ENCODE results near the gene METTL25.

The METTL25 gene

GRCh38 chr12:82510386-82510785 is 152.1 kb downstream of the METTL25 start:
- FAIRE-seq (no peak), DNase-seq (ENCODE audit: insufficient read length, low spot score) (no peak)
- TF ChIP-seq POLR2A (IDR thresholded peaks at IDR 0.05; ENCODE audit: low read depth, low read length) (no peak), TAF1 (IDR thresholded peaks at IDR 0.05; ENCODE audit: low read depth, low read length) (no peak), POLR2AphosphoS5 (IDR thresholded peaks at IDR 0.05; ENCODE audit: low read depth, low read length) (no peak), SPI1 (IDR thresholded peaks at IDR 0.05; ENCODE audit: low read depth, low read length) (no peak), PAX5 (IDR thresholded peaks at IDR 0.05; ENCODE audit: insufficient read depth, low read length, severe bottlenecking) (no peak)

- TF ChIP-seq PAX5 (IDR thresholded peaks at IDR 0.05; ENCODE audit: insufficient read depth, low read length, severe bottlenecking) (no peak), TAF1 (IDR thresholded peaks at IDR 0.05; ENCODE audit: low read depth, low read length) (no peak), POU2F2 (IDR thresholded peaks at IDR 0.05; ENCODE audit: low read depth, low read length) (no peak), POLR2A (IDR thresholded peaks at IDR 0.05; ENCODE audit: low read depth, low read length) (no peak), SPI1 (IDR thresholded peaks at IDR 0.05; ENCODE audit: low read depth, low read length) (no peak), POLR2AphosphoS5 (IDR thresholded peaks at IDR 0.05; ENCODE audit: low read depth, low read length) (no peak)
- FAIRE-seq: no peak
- DNase-seq (ENCODE audit: insufficient read length, low spot score): no peak
Measured at GRCh38 chr12:82514880-82515279, 156.6 kb downstream of the METTL25 start.

DNA sequence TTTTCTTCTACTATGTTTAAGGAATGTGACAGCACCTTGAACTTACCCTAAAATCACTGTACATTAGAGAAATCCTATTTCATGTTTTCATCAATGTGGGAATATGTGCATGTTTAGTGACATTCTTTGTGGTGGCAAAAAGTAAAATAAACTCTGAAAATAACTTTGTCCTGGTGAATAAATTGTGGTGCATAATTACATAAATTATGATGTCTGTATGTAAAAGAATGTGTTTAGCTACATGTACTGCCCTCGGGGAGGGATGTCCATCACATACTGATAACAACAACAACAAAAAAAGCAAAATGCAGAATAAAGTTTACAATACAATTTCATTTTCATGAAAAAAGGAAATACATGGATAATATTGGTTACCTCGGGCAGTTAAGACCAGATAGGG is 157.3 kb downstream of the METTL25 start:
- TF ChIP-seq POLR2A (IDR thresholded peaks at IDR 0.05; ENCODE audit: low read depth, low read length): no peak
- TF ChIP-seq POU2F2 (IDR thresholded peaks at IDR 0.05; ENCODE audit: low read depth, low read length): no peak
- no peak for TF ChIP-seq PAX5 (IDR thresholded peaks at IDR 0.05; ENCODE audit: insufficient read depth, low read length, severe bottlenecking)
- no peak for TF ChIP-seq POLR2AphosphoS5 (IDR thresholded peaks at IDR 0.05; ENCODE audit: low read depth, low read length)
- no peak for TF ChIP-seq SPI1 (IDR thresholded peaks at IDR 0.05; ENCODE audit: low read depth, low read length)
- no peak for TF ChIP-seq TAF1 (IDR thresholded peaks at IDR 0.05; ENCODE audit: low read depth, low read length)
- FAIRE-seq (no peak), DNase-seq (ENCODE audit: insufficient read length, low spot score) (no peak)

- no peak for TF ChIP-seq SPI1 (IDR thresholded peaks at IDR 0.05; ENCODE audit: low read depth, low read length)
- no peak for TF ChIP-seq POLR2AphosphoS5 (IDR thresholded peaks at IDR 0.05; ENCODE audit: low read depth, low read length)
- TF ChIP-seq TAF1 (IDR thresholded peaks at IDR 0.05; ENCODE audit: low read depth, low read length): no peak
- no peak for TF ChIP-seq PAX5 (IDR thresholded peaks at IDR 0.05; ENCODE audit: insufficient read depth, low read length, severe bottlenecking)
- no peak for TF ChIP-seq POLR2A (IDR thresholded peaks at IDR 0.05; ENCODE audit: low read depth, low read length)
- TF ChIP-seq POU2F2 (IDR thresholded peaks at IDR 0.05; ENCODE audit: low read depth, low read length): no peak
- DNase-seq (ENCODE audit: insufficient read length, low spot score): no peak
- FAIRE-seq: no peak
Measured at GRCh38 chr12:82517027-82517426, 158.7 kb downstream of the METTL25 start.

GRCh38 chr12:82517808-82518207 is 159.5 kb downstream of the METTL25 start:
- FAIRE-seq: no peak
- TF ChIP-seq POU2F2 (IDR thresholded peaks at IDR 0.05; ENCODE audit: low read depth, low read length) (no peak), POLR2A (IDR thresholded peaks at IDR 0.05; ENCODE audit: low read depth, low read length) (no peak), POLR2AphosphoS5 (IDR thresholded peaks at IDR 0.05; ENCODE audit: low read depth, low read length) (no peak), TAF1 (IDR thresholded peaks at IDR 0.05; ENCODE audit: low read depth, low read length) (no peak), PAX5 (IDR thresholded peaks at IDR 0.05; ENCODE audit: insufficient read depth, low read length, severe bottlenecking) (no peak), SPI1 (IDR thresholded peaks at IDR 0.05; ENCODE audit: low read depth, low read length) (no peak)
- DNase-seq (ENCODE audit: insufficient read length, low spot score): no peak

DNA sequence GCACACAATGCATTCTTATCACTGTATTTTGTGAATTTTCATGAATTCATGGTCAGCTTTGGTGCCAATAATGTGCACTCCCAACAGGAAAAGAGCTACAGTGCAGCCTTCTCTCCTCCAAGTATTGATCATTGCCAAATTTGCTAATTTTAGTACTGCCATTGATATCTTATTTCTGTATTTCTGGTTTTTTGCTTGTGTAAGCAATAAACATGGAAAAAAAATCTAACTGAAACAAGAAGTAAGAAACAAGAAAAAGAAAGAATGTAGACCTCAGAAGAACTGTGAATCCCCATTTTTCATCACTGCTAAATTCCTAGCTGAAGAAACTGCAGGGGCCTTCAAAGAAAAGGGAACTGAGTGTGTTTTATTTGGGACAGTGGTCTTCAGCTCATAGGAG is 161.2 kb downstream of the METTL25 start:
- FAIRE-seq (no peak), DNase-seq (ENCODE audit: insufficient read length, low spot score) (no peak)
- TF ChIP-seq POLR2AphosphoS5 (IDR thresholded peaks at IDR 0.05; ENCODE audit: low read depth, low read length) (no peak), SPI1 (IDR thresholded peaks at IDR 0.05; ENCODE audit: low read depth, low read length) (no peak), POLR2A (IDR thresholded peaks at IDR 0.05; ENCODE audit: low read depth, low read length) (no peak), TAF1 (IDR thresholded peaks at IDR 0.05; ENCODE audit: low read depth, low read length) (no peak), POU2F2 (IDR thresholded peaks at IDR 0.05; ENCODE audit: low read depth, low read length) (no peak), PAX5 (IDR thresholded peaks at IDR 0.05; ENCODE audit: insufficient read depth, low read length, severe bottlenecking) (no peak)

GRCh38 chr12:82522285-82522684 is 164.0 kb downstream of the METTL25 start:
- FAIRE-seq: no peak
- TF ChIP-seq TAF1 (IDR thresholded peaks at IDR 0.05; ENCODE audit: low read depth, low read length) (no peak), POLR2AphosphoS5 (IDR thresholded peaks at IDR 0.05; ENCODE audit: low read depth, low read length) (no peak), SPI1 (IDR thresholded peaks at IDR 0.05; ENCODE audit: low read depth, low read length) (no peak), POLR2A (IDR thresholded peaks at IDR 0.05; ENCODE audit: low read depth, low read length) (no peak), PAX5 (IDR thresholded peaks at IDR 0.05; ENCODE audit: insufficient read depth, low read length, severe bottlenecking) (no peak), POU2F2 (IDR thresholded peaks at IDR 0.05; ENCODE audit: low read depth, low read length) (no peak)
- DNase-seq (ENCODE audit: insufficient read length, low spot score): no peak

GRCh38 chr12:82522762-82523161 is 164.4 kb downstream of the METTL25 start:
- no peak for TF ChIP-seq POLR2A (IDR thresholded peaks at IDR 0.05; ENCODE audit: low read depth, low read length)
- DNase-seq (ENCODE audit: insufficient read length, low spot score): no peak
- FAIRE-seq: no peak

DNA sequence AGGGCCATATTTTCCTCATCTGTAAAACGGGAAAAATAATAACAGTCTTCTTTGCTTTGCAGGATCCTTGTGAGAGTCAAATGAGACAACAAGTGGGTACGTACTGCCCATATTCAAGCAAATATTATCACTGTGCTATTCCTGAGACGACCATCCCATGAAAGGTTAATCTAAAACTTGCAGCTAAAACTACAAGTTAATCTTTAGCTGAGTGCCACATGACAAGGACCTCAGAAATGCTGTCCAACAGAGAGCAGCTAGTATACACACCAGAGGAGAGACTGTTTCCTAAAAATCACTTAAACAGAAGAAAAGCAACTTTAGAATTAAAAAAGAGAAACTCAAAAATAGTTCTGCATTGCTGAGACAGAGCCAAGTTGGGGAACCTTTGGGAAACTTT is 165.7 kb downstream of the METTL25 start:
- no peak for DNase-seq (ENCODE audit: insufficient read length, low spot score)
- no peak for FAIRE-seq
- TF ChIP-seq POLR2A (IDR thresholded peaks at IDR 0.05; ENCODE audit: low read depth, low read length) (no peak), POU2F2 (IDR thresholded peaks at IDR 0.05; ENCODE audit: low read depth, low read length) (no peak), SPI1 (IDR thresholded peaks at IDR 0.05; ENCODE audit: low read depth, low read length) (no peak), PAX5 (IDR thresholded peaks at IDR 0.05; ENCODE audit: insufficient read depth, low read length, severe bottlenecking) (no peak), POLR2AphosphoS5 (IDR thresholded peaks at IDR 0.05; ENCODE audit: low read depth, low read length) (no peak), TAF1 (IDR thresholded peaks at IDR 0.05; ENCODE audit: low read depth, low read length) (no peak)

DNA sequence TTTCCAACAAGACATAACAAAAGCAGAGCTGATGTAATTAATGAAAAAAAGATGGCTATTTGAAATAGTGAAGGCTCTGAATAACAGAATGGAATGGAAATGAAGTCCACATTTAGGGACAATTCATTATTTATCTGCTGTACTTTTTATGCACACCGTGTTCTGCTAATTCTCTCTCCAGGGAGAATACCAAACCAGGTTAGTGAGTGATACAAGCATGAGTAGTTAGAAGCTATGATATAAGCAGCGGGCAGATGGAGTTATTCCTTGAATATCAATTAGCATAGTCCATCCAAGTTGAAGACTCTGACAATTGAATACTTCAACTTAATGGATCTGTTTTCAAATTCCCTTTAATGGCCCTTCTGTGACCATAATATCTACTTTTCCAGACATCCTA is 166.3 kb downstream of the METTL25 start:
- no peak for TF ChIP-seq SPI1 (IDR thresholded peaks at IDR 0.05; ENCODE audit: low read depth, low read length)
- no peak for TF ChIP-seq TAF1 (IDR thresholded peaks at IDR 0.05; ENCODE audit: low read depth, low read length)
- TF ChIP-seq POLR2A (IDR thresholded peaks at IDR 0.05; ENCODE audit: low read depth, low read length): no peak
- no peak for TF ChIP-seq PAX5 (IDR thresholded peaks at IDR 0.05; ENCODE audit: insufficient read depth, low read length, severe bottlenecking)
- TF ChIP-seq POU2F2 (IDR thresholded peaks at IDR 0.05; ENCODE audit: low read depth, low read length): no peak
- TF ChIP-seq POLR2AphosphoS5 (IDR thresholded peaks at IDR 0.05; ENCODE audit: low read depth, low read length): no peak
- no peak for FAIRE-seq
- no peak for DNase-seq (ENCODE audit: insufficient read length, low spot score)

All from GM12891 (cell line).